NCI-H460 (cell line): ENCODE results near the gene TRPM8. TPM values are rescaled to one million over a fixed set of nuclear protein-coding genes. Genes with fewer than 3 reads are reported as not detected.

Source experiments
- DNase-seq: peaks from one replicate; pipeline ENCODE4 v3.0.0-alpha.2; 2016; ENCODE audit warnings: low read depth; ENCODE audit errors: extremely low read depth
- total RNA-seq: library from RNA; depleted of rRNA; stranded (reverse); fragments of >200 nt; shearing (Covaris generic); gene quantifications from 2 replicates; pipeline ENCODE4 v1.2.3, GENCODE V29; 2014; rRNA removed

TRPM8 gene
- total RNA-seq, 1 experiment from 2014 or later: not detected

DNA sequence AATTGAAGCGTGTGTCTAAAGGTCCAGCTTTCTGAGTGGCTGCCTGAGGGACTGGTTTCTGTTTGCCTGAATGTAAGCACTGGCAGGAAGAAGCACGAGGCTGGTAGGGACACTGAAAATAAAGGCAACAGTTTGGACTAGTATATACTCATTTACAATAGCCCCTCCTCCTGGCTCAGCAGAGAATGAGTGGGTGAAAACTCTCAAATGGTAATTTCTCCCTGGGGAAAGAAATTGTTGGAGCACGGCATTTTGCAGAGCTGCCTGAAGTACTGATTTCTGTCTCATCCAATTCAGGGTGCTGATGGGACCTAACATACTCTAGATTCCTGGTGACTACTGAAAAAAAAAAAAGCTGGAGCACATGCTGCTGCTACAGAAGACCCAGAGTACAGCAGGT is 116.0 kb downstream of the TRPM8 start:
- DNase-seq: no peak

DNA sequence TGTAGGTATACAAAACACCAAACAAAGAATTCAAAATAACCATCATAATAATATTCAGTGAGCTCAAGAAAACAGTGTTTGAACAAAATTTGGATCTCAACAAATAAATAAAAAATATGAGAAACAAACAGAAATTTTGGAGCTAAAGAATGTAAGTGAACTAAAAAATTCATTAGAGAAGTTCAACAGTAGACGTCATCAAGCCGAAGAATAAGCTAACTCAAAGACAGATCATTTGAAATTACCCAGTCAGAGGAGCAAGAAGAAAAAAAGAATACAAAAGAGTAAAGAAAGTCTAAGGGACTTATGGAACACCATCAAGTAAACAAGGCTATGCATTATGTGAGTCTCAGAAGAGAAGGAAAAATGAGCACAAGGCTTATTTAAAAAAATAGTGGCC is 116.7 kb downstream of the TRPM8 start:
- DNase-seq: no peak

DNA sequence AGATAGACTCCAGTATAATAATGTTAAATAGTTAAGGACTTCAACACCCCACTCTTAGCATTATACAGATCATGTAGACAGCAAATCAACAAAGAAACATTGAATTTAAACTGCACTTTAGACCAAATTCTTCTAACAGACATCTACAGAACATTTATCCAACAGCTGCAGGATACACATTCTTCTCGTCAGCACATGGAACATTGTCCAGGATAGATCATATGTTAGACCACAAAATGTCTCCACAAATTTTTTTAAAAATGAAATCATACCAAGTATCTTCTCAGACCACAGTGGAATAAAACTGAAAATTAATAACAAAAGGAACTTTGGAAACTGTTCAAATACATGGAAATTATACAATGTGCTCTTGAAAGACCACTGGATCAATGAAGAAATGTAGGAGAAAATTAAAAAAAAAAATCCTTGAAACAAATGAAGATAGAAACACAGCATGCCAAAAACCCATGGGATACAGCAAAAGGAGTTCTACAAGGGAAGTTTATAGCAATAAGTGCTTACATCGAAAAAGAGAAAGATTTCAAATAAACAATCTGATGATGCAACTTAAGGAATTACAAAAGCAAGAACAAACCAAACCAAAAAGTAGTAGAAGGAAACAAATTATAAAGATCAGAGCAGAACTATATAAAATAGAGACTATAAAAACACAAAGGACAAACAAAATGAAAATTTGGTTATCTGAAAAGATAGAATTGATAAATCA is 121.1 kb downstream of the TRPM8 start:
- no peak for DNase-seq

DNA sequence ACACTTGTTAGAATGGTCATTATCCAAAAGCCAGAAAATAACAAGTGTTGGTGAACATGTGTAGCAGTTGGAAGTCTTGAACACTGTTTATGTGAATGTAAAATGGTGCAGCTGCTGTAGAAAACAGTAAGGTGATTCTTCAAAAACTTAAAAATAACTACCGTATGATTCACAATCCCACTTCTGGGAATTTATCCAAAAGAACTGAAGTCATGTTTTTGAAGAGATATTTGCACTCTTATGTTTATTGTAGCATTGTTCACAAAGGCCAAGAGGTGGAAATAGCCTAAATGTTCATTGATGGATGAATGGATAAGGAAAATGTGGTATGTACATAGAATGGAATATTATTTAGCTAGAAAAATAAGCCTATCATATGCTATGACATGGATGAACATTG is 127.0 kb downstream of the TRPM8 start:
- no peak for DNase-seq

DNA sequence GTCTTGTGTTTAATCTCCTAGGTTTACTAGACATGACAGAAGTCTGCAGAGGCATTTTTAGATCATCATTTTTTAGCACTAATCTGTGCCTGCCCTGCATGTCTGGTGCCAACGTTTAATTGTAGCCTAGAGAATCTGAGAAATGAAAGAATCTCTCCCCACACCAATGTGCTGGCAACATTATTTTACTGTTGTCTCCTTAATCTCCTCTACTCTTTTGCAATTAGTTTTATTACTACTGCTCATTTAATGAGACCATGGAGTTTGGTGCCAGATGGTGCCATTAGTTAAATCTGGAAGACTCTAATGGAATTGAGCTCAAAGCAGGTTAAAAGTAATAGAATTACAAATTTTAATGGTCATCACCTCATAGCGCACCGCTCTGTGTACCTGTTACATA is 129.3 kb downstream of the TRPM8 start:
- no peak for DNase-seq

DNA sequence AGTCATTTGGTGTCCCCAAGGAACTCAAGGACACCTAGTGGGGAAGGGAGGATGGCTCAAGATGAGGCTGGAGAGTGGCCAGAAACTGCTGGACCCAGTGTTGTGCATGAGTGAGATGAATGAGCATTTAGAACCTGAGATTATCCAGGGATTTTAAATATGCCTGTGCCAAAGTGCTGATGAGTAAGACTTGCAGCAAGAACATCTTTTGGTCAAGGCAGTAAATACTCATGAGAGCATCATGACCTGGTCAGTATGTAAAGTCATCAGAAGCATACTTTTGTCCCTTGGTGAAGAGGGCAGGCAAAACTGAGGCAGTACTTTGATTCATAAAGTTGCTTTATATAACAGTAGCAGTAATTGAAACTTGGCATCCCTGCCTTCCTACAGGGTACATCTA is 130.2 kb downstream of the TRPM8 start:
- DNase-seq: no peak

DNA sequence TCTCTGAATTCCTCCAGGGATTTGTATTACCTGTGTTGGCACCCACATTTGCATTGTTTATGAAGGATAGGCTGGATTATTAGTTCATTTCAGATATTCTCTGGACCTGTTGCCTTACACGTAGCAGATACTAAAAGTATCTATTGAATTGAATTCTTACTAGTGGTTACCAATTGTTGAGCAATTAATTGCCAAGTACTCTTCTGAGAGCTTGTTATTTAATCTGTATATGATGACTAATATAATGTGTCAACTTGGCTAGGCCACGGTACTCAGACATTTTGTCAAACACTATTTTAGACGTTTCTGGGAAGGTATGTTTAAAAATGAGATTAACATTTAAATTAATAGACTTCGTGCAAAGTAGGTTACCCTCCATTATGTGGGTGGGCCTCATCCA is 130.9 kb downstream of the TRPM8 start:
- DNase-seq: no peak

DNA sequence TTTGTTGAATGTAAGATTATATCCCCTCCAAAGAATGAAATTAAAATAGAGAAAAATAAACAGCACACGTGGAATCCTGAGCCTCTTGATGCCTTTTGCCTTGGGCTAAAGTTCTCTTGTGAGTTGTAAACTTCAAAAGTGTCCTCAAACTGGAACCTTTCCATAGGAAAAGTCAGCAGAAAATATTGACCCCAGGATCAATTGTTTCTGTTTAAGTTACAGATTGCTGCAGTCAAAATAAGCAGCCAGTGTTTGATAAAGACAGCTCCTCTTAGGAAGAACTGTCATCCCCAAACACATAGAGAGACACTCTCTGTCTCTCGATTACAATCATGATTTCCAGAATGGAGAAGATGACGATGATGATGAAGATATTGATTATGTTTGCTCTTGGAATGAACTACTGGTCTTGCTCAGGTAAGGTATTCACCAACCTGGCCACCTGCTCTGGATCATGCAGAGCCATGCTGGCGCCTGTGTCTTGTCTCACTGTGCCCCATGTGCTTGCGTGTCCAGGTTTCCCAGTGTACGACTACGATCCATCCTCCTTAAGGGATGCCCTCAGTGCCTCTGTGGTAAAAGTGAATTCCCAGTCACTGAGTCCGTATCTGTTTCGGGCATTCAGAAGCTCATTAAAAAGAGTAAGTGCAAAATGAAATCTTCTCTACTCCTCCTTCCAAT is 133.4 kb downstream of the TRPM8 start, which contains the start of gene SPP2:
SPP2 (plus strand) TSS at position 248 of the 681 bp plus-strand sequence; CDS start at position 333, 85 bp downstream.
- DNase-seq: no peak

DNA sequence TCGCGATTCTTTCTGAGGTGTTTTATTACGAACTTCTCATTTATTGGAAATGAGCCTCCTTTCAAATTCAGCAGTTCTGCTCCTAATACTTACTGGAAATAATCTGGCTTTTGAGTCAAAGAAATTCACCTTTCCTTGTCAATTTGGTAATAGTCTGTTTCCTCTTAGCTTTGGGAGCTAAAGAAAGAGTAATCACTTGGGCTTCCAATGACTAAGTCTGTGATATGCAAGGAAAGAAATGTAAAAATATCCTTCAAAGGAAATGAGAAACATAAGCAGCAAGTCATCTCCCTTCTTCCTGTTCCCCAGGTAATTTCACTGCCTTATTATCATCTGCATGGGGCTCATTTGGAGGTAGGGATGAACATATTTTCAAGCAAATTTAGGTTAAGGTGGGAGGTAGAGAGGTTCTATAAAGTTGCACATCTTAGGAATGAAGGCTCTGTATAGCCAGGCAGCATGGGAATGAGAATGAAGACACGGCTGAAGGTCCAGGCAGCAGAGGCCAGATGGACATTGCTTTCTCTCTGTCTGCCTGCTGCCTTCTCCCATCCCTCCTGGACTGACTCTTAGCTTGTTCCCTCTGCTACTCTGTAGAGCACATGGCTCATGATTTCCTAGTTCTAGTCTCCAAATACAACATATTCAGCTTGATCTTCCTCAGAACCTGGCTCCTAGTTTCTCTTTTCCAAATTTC is 134.3 kb downstream of the TRPM8 start:
- DNase-seq: no peak

DNA sequence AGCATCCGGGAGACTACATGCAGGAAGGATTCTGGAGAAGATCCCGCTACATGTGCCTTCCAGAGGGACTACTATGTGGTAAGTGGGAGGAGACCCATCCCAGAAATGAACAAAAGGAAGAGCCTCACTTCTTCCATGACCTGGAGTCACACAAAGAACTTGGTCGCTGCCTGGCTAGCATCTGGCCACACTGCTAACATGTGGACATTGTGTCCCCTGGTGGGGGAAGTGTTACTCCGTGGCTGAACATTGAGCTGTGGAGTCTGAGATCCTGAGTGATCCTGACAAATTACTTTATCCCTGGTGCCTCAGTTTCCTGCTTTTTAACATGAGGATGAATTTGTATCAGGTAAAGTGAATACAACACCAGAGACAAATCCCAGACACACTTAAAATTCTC is 141.7 kb downstream of the TRPM8 start:
- DNase-seq: no peak

DNA sequence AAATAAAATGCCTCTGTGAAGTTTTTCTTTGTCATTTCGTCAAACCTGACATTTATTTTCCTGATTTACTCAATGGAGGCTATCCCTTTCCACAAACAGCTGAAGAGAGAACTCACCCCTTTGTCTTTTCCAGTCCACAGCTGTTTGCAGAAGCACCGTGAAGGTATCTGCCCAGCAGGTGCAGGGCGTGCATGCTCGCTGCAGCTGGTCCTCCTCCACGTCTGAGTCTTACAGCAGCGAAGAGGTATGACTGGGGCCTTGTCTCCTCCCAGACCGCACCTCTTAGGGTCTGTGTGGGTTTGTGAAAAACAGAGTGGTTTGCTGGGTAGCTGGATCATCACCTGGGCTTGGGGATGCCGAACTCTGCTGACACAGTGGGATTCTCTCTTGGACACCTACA is 143.1 kb downstream of the TRPM8 start:
- DNase-seq: no peak

DNA sequence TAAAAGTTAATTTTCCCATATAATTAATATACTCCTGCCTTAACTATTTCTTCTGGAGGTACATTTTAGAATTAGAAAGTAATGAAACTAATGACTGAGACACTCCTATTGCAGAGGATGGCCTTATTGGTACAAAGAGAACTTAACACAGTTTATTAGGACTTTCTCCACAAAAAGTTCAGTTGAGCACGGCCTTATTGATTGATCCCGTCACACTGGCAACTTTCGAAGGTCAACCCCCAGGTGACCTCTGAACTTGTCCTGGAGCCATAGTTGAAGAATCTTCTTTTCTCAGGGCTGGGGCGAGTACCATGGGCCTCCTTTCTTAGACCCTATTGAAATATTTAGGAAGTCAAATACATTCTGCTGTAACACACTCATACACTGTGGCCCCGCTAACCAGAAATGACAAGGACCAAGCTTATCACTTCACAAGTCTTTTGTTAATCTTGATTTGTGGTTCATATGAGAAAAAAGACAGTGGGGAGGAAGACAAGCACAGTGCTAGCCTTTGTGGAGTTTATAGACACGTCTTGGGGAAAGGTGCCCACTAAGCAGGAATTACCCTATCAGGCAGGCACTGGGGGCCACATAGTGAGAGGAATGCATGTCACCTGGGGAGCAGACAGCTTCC is 144.6 kb downstream of the TRPM8 start:
- no peak for DNase-seq

DNA sequence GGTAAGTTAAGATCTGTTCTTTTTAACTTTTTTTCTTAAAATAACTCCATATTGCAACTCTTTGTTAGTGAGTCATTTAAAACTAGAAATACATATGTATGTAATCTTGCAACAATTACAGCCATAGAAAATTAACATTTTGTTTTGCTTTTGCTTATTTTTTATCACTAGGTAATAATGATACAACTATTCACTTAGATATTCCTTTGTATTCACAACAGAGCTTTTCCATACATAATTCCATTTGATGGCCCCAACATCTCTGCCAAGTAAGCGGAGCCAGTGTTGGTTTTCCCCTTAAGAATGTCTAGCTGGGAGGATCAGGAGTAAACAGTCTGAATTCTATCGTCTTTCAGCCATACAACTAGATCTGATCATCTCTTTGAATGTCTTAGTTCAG is 149.4 kb downstream of the TRPM8 start:
- no peak for DNase-seq

Other genes starting within 250 kb of the TRPM8 start
- not detected in 2 replicates for gene UGT1A9, start 245.5 kb upstream of the TRPM8 start, total RNA-seq
- not detected in 2 replicates for gene UGT1A7, start 235.5 kb upstream of the TRPM8 start, total RNA-seq
- gene UGT1A6, start 224.5 kb upstream of the TRPM8 start, total RNA-seq: not detected in 2 replicates
- not detected in 2 replicates for gene UGT1A5, start 204.5 kb upstream of the TRPM8 start, total RNA-seq
- gene UGT1A4, start 198.6 kb upstream of the TRPM8 start, total RNA-seq: 0.20 TPM in 1 of 2 replicates, not detected in the other
- gene UGT1A3, start 188.3 kb upstream of the TRPM8 start, total RNA-seq: not detected in 2 replicates
- gene UGT1A1, start 157.1 kb upstream of the TRPM8 start, total RNA-seq: not detected in 2 replicates
- not detected in 2 replicates for gene MROH2A, start 139.0 kb upstream of the TRPM8 start, total RNA-seq
- gene HJURP, start 62.8 kb upstream of the TRPM8 start, total RNA-seq: 97.8 and 106 TPM in 2 replicates
- not detected in 2 replicates for gene SPP2, start 133.3 kb downstream of the TRPM8 start, total RNA-seq